ENCODE results near the gene KIRREL3. TPM values are rescaled to one million over a fixed set of nuclear protein-coding genes. Genes with fewer than 3 reads are reported as not detected.
"Not testable (repeated sequence)": the region's sequence is repeated elsewhere in the genome, so short reads cannot be mapped to it uniquely, and the experiment has no call there.

Gene KIRREL3
- total RNA-seq, 1 donor from 2014 or later = not detected

GRCh38 chr11:126413426-126413825 is 587.1 kb downstream of the KIRREL3 start:
- intact Hi-C loops (cut with micrococcal nuclease) = loop anchor here (10.0 kb wide), 1 partner anchor 489 kb away; no protein-coding TSS in a partner anchor

- intact Hi-C loops (cut with micrococcal nuclease) = loop anchor here (10.0 kb wide), 1 partner anchor 487 kb away; no protein-coding TSS in a partner anchor
Observed at GRCh38 chr11:126411971-126412381, 588.6 kb downstream of the KIRREL3 start.

DNA sequence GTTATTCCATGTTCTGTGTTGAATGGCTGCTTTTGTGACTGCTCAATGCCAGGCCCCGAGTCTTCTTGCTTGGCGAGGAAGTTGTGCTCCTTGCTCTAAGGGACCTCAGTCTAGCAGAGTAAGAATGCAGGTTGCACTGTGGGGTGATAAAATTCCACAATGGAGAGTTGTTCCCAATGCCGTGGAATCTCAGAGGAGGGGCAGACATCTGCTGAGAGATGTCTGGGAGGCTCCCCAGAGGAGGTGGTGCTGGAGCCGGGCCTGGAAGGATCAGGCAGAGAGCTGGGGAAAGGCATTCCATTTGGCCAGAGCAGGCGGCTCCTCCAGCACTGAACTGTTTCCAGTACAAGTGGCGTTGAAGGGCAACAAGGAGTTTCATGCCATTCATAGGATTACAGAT is 589.9 kb downstream of the KIRREL3 start:
- intact Hi-C loops (cut with micrococcal nuclease) = loop anchor here (10.0 kb wide), 1 partner anchor 486 kb away; no protein-coding TSS in a partner anchor

DNA sequence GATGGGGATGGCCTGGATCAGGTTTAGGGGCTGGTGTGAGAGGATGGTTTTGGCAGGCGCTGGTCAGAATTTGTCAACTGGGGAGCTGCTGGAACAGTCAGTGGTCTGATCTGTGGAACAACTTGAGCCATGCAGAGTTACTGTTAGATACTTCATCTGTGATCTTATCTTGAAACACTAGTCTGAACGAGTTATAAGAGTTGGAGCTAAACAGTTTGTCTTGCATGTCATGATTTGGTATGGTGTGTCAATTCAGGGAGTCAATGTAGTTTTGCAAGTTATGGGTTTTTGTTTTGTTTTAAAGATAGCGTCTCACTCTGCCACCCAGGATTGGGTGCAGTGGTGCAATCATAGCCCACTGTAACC is 591.0 kb downstream of the KIRREL3 start:
- intact Hi-C loops (cut with micrococcal nuclease) = no loop called here

DNA sequence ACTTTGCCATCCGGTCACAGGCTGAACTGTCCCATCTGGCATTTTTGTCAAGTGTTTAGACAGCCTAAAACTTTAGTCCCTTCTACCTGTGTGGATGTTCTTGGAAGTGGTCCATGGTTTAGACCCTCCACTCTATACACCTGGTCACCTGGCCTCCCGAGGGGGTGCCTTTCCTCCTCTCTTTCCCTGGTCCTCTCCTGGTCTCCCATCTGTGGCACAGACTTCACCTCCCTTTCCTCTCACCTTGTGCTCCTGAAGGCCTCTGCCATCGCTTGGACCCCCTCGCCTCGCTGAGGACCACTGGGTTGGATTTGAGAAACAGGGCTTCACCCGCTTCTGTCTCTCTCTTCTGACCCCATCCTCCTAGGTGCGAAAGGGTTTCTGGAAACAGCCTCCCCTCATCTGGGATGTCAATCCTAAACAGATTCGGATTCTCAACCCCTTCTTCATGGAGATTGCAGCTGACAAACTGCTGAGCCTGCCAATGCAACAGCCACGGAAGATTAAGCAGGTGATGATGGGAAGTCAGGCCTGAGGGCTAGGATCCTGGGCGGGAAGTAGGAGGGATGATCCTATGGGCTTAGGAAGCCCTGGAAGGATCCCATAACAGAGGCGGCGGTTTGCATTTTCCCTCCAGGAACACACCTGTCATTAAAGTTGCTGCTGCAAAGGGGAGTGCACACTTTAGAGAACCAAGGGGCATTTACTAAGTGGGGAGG is 591.5 kb downstream of the KIRREL3 start:
- intact Hi-C loops (cut with micrococcal nuclease) = no loop called here

- intact Hi-C loops (cut with micrococcal nuclease) = no loop called here
Observed at GRCh38 chr11:126408496-126408895, 592.1 kb downstream of the KIRREL3 start.

GRCh38 chr11:126407682-126408288 is 592.8 kb downstream of the KIRREL3 start:
- intact Hi-C loops (cut with micrococcal nuclease) = no loop called here

- intact Hi-C loops (cut with micrococcal nuclease) = no loop called here
Observed at GRCh38 chr11:126407101-126407521, 593.5 kb downstream of the KIRREL3 start.

- intact Hi-C loops (cut with micrococcal nuclease) = no loop called here
Observed at GRCh38 chr11:126406368-126406767, 594.2 kb downstream of the KIRREL3 start.

DNA sequence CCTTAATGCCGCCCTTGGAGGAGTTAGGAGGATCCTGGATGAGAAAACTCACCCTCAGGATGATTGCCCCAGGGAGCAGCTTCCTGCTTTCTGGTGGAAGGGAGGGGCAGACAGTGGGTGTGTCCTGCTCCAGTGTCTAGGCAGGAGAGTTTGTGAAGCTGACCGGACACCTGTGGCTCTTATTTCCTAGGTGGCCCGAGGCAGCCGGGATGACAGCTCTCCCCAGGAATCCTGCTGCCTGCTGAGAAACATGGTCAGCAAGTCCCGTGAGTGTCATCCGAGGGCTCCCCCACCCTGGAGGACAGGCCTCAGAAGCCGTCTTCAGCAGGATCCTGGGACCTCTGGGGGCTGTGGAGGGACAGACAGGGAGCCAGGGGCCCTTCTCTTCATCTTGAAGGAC is 594.7 kb downstream of the KIRREL3 start:
- intact Hi-C loops (cut with micrococcal nuclease) = no loop called here

DNA sequence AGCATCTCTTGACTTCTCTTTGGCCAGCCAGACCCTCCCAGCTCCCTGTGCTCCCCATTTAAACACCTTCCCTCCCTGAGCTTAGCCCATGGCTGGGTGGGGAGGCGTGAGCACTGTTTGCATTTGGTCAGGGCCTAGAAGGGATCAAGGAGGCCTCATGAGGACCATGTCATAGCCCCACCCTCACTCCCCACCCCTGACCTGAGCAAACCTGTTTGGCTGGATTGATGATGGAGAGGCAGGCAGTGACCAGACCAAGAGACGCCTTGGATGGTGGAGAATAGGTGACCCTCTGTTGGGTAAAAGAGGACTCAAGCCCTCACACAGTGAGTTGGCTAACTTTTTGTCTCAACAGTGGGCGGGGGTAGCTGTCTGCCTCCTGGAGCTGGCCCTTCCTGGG is 595.2 kb downstream of the KIRREL3 start:
- intact Hi-C loops (cut with micrococcal nuclease) = no loop called here

- intact Hi-C loops (cut with micrococcal nuclease) = no loop called here
Observed at GRCh38 chr11:126404367-126404766, 596.2 kb downstream of the KIRREL3 start.

GRCh38 chr11:126403658-126404057 is 596.9 kb downstream of the KIRREL3 start:
- intact Hi-C loops (cut with micrococcal nuclease) = no loop called here

- intact Hi-C loops (cut with micrococcal nuclease) = no loop called here
Observed at GRCh38 chr11:126403022-126403581, 597.5 kb downstream of the KIRREL3 start.

GRCh38 chr11:126400479-126400878 is 600.1 kb downstream of the KIRREL3 start:
- intact Hi-C loops (cut with micrococcal nuclease) = no loop called here

DNA sequence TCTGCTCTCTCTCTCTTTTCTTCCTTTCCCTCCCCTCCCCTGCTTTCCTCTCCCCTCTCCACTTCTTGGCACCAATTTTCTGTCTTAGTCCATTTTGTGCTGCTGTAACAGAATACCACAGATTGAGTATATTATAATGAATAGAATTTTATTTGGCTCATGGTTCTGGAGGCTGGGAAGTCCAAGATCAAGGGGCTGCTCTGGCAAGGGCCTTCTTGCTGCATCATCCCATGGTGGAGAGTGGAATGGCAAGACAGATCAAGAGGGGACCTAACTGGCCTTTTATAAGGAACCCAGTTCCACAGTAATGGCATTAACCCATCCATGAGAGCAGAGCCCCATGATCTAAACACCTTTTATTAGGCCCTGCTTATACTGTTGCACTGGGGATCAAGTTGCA is 600.6 kb downstream of the KIRREL3 start:
- intact Hi-C loops (cut with micrococcal nuclease) = no loop called here

- intact Hi-C loops (cut with micrococcal nuclease) = no loop called here
Observed at GRCh38 chr11:126398721-126399120, 601.8 kb downstream of the KIRREL3 start.

- intact Hi-C loops (cut with micrococcal nuclease) = no loop called here
Observed at GRCh38 chr11:126398296-126398695, 602.3 kb downstream of the KIRREL3 start.

GRCh38 chr11:126396965-126397364 is 603.6 kb downstream of the KIRREL3 start:
- intact Hi-C loops (cut with micrococcal nuclease) = loop anchor here (1.0 kb wide), 1 partner anchor 22 kb away; no protein-coding TSS in a partner anchor

- intact Hi-C loops (cut with micrococcal nuclease) = not testable (repeated sequence)
Observed at GRCh38 chr11:126396266-126396665, 604.3 kb downstream of the KIRREL3 start.

DNA sequence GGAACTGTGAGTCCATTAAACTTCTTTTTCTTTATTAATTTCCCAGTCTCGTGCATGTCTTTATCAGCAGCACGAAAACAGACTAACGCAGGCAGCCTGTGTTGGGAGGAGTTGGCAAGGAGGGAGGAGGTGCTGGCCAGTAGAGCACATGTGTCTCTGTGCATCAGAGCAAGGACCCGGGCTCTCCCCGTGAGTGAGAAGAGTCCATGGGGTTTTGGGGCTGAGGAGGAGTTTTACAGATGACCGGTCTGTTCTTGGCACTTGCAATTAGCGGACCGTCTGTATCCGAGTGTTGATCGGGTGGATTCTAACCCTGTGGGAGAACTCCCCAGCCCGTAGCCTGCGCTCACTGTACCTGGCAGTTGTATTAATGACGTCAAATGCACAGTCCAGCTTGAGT is 604.8 kb downstream of the KIRREL3 start:
- intact Hi-C loops (cut with micrococcal nuclease) = not testable (repeated sequence)

DNA sequence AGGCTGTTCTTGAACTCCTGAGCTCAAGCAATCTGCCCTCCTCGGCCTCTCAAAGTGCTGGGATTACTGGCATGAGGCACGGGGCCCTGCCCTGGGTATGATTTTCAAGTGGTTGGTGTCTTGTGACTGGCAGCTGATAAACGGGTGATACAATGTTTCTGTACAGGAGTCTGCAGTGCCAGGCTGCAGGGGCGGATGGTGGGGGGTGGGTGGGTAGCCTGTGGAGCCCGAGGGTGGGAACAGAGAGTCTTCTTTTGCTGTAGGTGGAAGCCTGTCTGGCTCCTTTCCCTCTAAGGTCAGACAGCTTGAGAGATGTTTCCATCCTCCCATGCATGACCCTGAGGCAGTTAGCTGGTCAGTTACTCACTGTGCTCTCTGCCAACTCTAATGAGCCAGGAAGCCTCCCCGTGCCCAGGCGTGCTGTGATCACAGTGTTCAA is 605.9 kb downstream of the KIRREL3 start:
- intact Hi-C loops (cut with micrococcal nuclease) = not testable (repeated sequence)

All from T-helper 1 cell treated with Interleukin-12 subunit alpha and Interleukin-12 subunit beta and Interleukin-4 antibody, amounts not matched to agents 30 ng/mL and 1 ng/mL, for 36 hours (primary cell).